Gastrocnemius medialis (tissue), 4 donors: ENCODE measurements around the gene FNDC10.

ENCODE experiments used
- POLR2A ChIP-seq, 2 donors: fragments of 450-650 bp; IDR thresholded peaks; one replicate each; pipeline ENCODE4 v1.6.1; 2017; ENCODE audit warnings: antibody characterized with exemption in 2 of 2, mild to moderate bottlenecking in 2 of 2, moderate library complexity in 2 of 2
- TF ChIP-seq, protein P1 (sequence below), 5 experiments: fragments of 450-650 bp in 3 of 5; fragments of 200-600 bp in 2 of 5; sonication (generic) in 2 of 5; IDR thresholded peaks in 4 of 5; conservative IDR thresholded peaks in 1 of 5; 1 replicate in 4 of 5; 2 replicates in 1 of 5; pipeline ENCODE4 v1.5.1; 2016 to 2019; ENCODE audit warnings: antibody characterized with exemption in 5 of 5, mild to moderate bottlenecking in 3 of 5, moderate library complexity in 3 of 5

DNA sequence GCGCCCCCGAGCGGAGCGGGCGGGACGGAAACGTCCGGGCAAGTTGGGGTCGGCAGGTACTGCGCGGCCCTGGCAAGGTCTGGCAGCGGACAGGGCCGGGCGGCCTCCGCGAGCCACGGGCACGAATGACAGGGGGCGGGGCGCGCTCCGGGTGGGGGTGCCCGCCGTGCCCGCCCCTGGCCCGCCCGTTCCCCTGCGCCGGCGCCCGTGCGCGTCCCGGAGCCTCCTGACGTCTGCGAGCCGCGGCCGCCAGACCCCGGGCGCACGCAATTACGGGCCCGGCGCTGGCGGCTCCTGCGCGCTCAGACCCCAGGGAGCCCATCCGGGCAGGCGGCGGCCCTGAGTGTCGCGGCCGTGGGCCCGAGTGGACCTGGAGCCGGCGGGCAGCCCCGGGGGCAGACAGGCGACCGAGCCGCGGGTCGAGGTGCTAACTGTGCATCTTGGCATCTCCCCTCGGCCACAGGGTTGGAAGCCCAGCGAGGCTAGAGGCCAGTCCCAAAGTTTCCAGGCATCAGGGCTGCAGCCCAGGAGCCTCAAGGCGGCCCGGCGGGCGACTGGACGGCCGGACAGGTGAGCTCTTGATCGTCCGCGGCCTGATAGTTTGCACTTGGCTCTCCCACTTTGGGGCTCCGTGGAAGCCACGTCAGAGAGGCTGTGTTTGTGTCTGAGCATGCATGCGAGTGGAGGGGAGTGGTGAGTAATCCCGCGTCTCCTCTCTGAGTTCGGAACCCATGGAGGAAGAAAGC lies 16.3 kb upstream of the FNDC10 start:
- TF ChIP-seq, protein P1, sequence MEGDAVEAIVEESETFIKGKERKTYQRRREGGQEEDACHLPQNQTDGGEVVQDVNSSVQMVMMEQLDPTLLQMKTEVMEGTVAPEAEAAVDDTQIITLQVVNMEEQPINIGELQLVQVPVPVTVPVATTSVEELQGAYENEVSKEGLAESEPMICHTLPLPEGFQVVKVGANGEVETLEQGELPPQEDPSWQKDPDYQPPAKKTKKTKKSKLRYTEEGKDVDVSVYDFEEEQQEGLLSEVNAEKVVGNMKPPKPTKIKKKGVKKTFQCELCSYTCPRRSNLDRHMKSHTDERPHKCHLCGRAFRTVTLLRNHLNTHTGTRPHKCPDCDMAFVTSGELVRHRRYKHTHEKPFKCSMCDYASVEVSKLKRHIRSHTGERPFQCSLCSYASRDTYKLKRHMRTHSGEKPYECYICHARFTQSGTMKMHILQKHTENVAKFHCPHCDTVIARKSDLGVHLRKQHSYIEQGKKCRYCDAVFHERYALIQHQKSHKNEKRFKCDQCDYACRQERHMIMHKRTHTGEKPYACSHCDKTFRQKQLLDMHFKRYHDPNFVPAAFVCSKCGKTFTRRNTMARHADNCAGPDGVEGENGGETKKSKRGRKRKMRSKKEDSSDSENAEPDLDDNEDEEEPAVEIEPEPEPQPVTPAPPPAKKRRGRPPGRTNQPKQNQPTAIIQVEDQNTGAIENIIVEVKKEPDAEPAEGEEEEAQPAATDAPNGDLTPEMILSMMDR (IDR thresholded peaks at IDR 0.05 in 4 of 5, conservative IDR thresholded peaks at IDR 0.05 in 1 of 5): peak in 1 of 5 experiments; percentile 13
- no peak for TF ChIP-seq POLR2A (IDR thresholded peaks at IDR 0.05)
